ENCODE measurements around the gene PRDM2. TPM values are rescaled to one million over a fixed set of nuclear protein-coding genes. Genes with fewer than 3 reads are reported as not detected.
A peak's percentile ranks its signal among the peaks of the same experiment; 100 is the strongest.

Gene PRDM2
- total and polyA plus RNA-seq, 2 of the 13 experiments (the other 11 are each of a cell fraction or from before 2014, with no cell fraction given), result 4.0 to 6.5 TPM

GRCh38 chr1:13836136-13836535, 136.1 kb downstream of the PRDM2 start:
- H3K4me2 ChIP-seq (ENCODE audit: low read depth, low read length), result no peak overlapping the region
- in situ Hi-C loops (cut with HindIII; ENCODE audit: extremely low pct_ligation_motif_present, low pct_unique_long_range_greater_than_20kb), result no loop called here
- no peak overlapping the region for H3K27ac ChIP-seq (ENCODE audit: extremely low read length, insufficient read depth, low read length)
- WGBS (ENCODE audit: low lambda C conversion rate), result 1% methylated on average over 4 of the region's 5 CpGs
- no peaks in the 10 kb centered on the region for H4K20me1 ChIP-seq (ENCODE audit: insufficient read depth, low read length)
- no peak for TF ChIP-seq HMGXB4 (CRISPR knock-in tag; IDR thresholded peaks at IDR 0.05; ENCODE audit: borderline replicate concordance in 1 of 2, low read depth in 1 of 2)
- peak; percentile 93 for TF ChIP-seq ZNF12 (CRISPR knock-in tag; IDR thresholded peaks at IDR 0.05)
- H2AFZ ChIP-seq (ENCODE audit: low read length), result no peak overlapping the region
- POLR2A ChIA-PET, result no interaction called here
- no peaks in the 10 kb centered on the region for H3K79me2 ChIP-seq (ENCODE audit: insufficient read depth, low read length)
- H3K4me1 ChIP-seq (ENCODE audit: insufficient read depth, low read length), result no peaks in the 10 kb centered on the region
- no peak for FAIRE-seq
- H3K4me3 ChIP-seq (replicated peaks in 1 of 3; ENCODE audit: insufficient read depth in 1 of 3, low read depth in 2 of 3, low read length in 3 of 3), result no peak overlapping the region
- CTCF ChIA-PET (ENCODE audit: low intra/inter-chr PET ratio, low total read pairs), result no interaction called here
- no peak for ATAC-seq
- intact Hi-C loops (cut with micrococcal nuclease; ENCODE audit: unreplicated experiment), result no loop called here
- BruUV-seq (replicated peaks), result no TSS peak
- DNase-seq (ENCODE audit: low spot score), result no peak
- H3K36me3 ChIP-seq (replicated peaks in 1 of 2; ENCODE audit: control insufficient read depth in 1 of 2, insufficient read depth in 2 of 2, low read length in 2 of 2), result no peaks in the 10 kb centered on the region
- no peak overlapping the region for H3K9ac ChIP-seq (ENCODE audit: insufficient read depth, low read depth, low read length)
- H3K9me3 ChIP-seq (ENCODE audit: low read length), result no peaks in the 10 kb centered on the region
- peaks cover 0 to 14% of the 10 kb centered on the region in 2 experiments; a peak in 2 of 5 replicates for H3K27me3 ChIP-seq (ENCODE audit: control insufficient read depth in 1 of 2, insufficient read depth in 2 of 2, low read length in 2 of 2)

- WGBS (ENCODE audit: low lambda C conversion rate), result 0% methylated on average over 1 of the region's 1 CpG
- ATAC-seq (no peak), DNase-seq (ENCODE audit: low spot score) (no peak), FAIRE-seq (no peak)
- no peaks in the 10 kb centered on the region for H3K79me2 ChIP-seq (ENCODE audit: insufficient read depth, low read length)
- no peaks in the 10 kb centered on the region for H3K9me3 ChIP-seq (ENCODE audit: low read length)
- CTCF ChIA-PET (ENCODE audit: low intra/inter-chr PET ratio, low total read pairs), result no interaction called here
- H3K36me3 ChIP-seq (replicated peaks in 1 of 2; ENCODE audit: control insufficient read depth in 1 of 2, insufficient read depth in 2 of 2, low read length in 2 of 2), result no peaks in the 10 kb centered on the region
- no peaks in the 10 kb centered on the region for H3K4me1 ChIP-seq (ENCODE audit: insufficient read depth, low read length)
- no peak overlapping the region for H3K4me2 ChIP-seq (ENCODE audit: low read depth, low read length)
- POLR2A ChIA-PET, result no interaction called here
- no peak overlapping the region for H3K27ac ChIP-seq (ENCODE audit: extremely low read length, insufficient read depth, low read length)
- in situ Hi-C loops (cut with HindIII; ENCODE audit: extremely low pct_ligation_motif_present, low pct_unique_long_range_greater_than_20kb), result no loop called here
- H3K9ac ChIP-seq (ENCODE audit: insufficient read depth, low read depth, low read length), result no peak overlapping the region
- H3K4me3 ChIP-seq (replicated peaks in 1 of 3; ENCODE audit: insufficient read depth in 1 of 3, low read depth in 2 of 3, low read length in 3 of 3), result no peak overlapping the region
- no TSS peak for BruUV-seq (replicated peaks)
- no peak overlapping the region for H2AFZ ChIP-seq (ENCODE audit: low read length)
- TF ChIP-seq ZNF234 (CRISPR knock-in tag; conservative IDR thresholded peaks at IDR 0.05) (no peak), ZNF790 (CRISPR knock-in tag; IDR thresholded peaks at IDR 0.05; ENCODE audit: borderline replicate concordance) (no peak), TIGD3 (CRISPR knock-in tag; IDR thresholded peaks at IDR 0.05; ENCODE audit: borderline replicate concordance) (no peak), ZNF614 (CRISPR knock-in tag; IDR thresholded peaks at IDR 0.05; ENCODE audit: borderline replicate concordance) (no peak), KDM3A (CRISPR knock-in tag; IDR thresholded peaks at IDR 0.05; ENCODE audit: low read depth) (no peak), ZNF724P (CRISPR knock-in tag; IDR thresholded peaks at IDR 0.05; ENCODE audit: borderline replicate concordance) (no peak)
- peaks cover 0 to 14% of the 10 kb centered on the region in 2 experiments; a peak in 2 of 5 replicates for H3K27me3 ChIP-seq (ENCODE audit: control insufficient read depth in 1 of 2, insufficient read depth in 2 of 2, low read length in 2 of 2)
- intact Hi-C loops (cut with micrococcal nuclease; ENCODE audit: unreplicated experiment), result no loop called here
- no peaks in the 10 kb centered on the region for H4K20me1 ChIP-seq (ENCODE audit: insufficient read depth, low read length)
Observed at GRCh38 chr1:13836631-13837030, 136.6 kb downstream of the PRDM2 start.

All from HepG2 (cell line).